ENCODE measurements around the gene TSC22D3.

Gene TSC22D3

GRCh38 chrX:107776649-107777535 is 1.3 kb upstream of the TSC22D3 start:
- H3K27me3 ChIP-seq (ENCODE audit: control insufficient read depth, insufficient read depth, low read length): peaks cover 52% of the 10 kb centered on the region
- no peak overlapping the region for H3K9ac ChIP-seq (ENCODE audit: low read depth, low read length)
- H3K9me3 ChIP-seq (ENCODE audit: control insufficient read depth, insufficient read depth, low read length): no peaks in the 10 kb centered on the region
- H3K27ac ChIP-seq (ENCODE audit: low read depth, low read length): no peak overlapping the region
- H3K4me1 ChIP-seq (ENCODE audit: control insufficient read depth, insufficient read depth, low read length): peaks cover 43% of the 10 kb centered on the region
- H3K4me3 ChIP-seq (ENCODE audit: low read depth, low read length): peak overlapping the region; percentile 71
- no peaks in the 10 kb centered on the region for H3K36me3 ChIP-seq (ENCODE audit: control insufficient read depth, insufficient read depth, low read length)

GRCh38 chrX:107775000-107775733 is 420 bp downstream of the TSC22D3 start:
- H3K4me1 ChIP-seq (ENCODE audit: control insufficient read depth, insufficient read depth, low read length): peaks cover 48% of the 10 kb centered on the region
- H3K36me3 ChIP-seq (ENCODE audit: control insufficient read depth, insufficient read depth, low read length): no peaks in the 10 kb centered on the region
- H3K27me3 ChIP-seq (ENCODE audit: control insufficient read depth, insufficient read depth, low read length): peaks cover 60% of the 10 kb centered on the region
- no peaks in the 10 kb centered on the region for H3K9me3 ChIP-seq (ENCODE audit: control insufficient read depth, insufficient read depth, low read length)
- no peak overlapping the region for H3K27ac ChIP-seq (ENCODE audit: low read depth, low read length)
- H3K4me3 ChIP-seq (ENCODE audit: low read depth, low read length): peak overlapping the region; percentile 71
- H3K9ac ChIP-seq (ENCODE audit: low read depth, low read length): no peak overlapping the region

- peaks cover 63% of the 10 kb centered on the region for H3K27me3 ChIP-seq (ENCODE audit: control insufficient read depth, insufficient read depth, low read length)
- no peak overlapping the region for H3K27ac ChIP-seq (ENCODE audit: low read depth, low read length)
- peak overlapping the region; percentile 24; the same call in 1 of the 2 replicates for H3K4me3 ChIP-seq (ENCODE audit: low read depth, low read length)
- H3K4me1 ChIP-seq (ENCODE audit: control insufficient read depth, insufficient read depth, low read length): peaks cover 48% of the 10 kb centered on the region
- H3K9ac ChIP-seq (ENCODE audit: low read depth, low read length): no peak overlapping the region
- no peaks in the 10 kb centered on the region for H3K36me3 ChIP-seq (ENCODE audit: control insufficient read depth, insufficient read depth, low read length)
- H3K9me3 ChIP-seq (ENCODE audit: control insufficient read depth, insufficient read depth, low read length): no peaks in the 10 kb centered on the region
Observed at GRCh38 chrX:107773906-107774435, 1.6 kb downstream of the TSC22D3 start.

GRCh38 chrX:107773206-107773605 is 2.4 kb downstream of the TSC22D3 start:
- no peak overlapping the region for H3K27ac ChIP-seq (ENCODE audit: low read depth, low read length)
- no peak overlapping the region for H3K9ac ChIP-seq (ENCODE audit: low read depth, low read length)
- no peaks in the 10 kb centered on the region for H3K9me3 ChIP-seq (ENCODE audit: control insufficient read depth, insufficient read depth, low read length)
- H3K27me3 ChIP-seq (ENCODE audit: control insufficient read depth, insufficient read depth, low read length): peaks cover 68% of the 10 kb centered on the region
- no peaks in the 10 kb centered on the region for H3K36me3 ChIP-seq (ENCODE audit: control insufficient read depth, insufficient read depth, low read length)
- H3K4me1 ChIP-seq (ENCODE audit: control insufficient read depth, insufficient read depth, low read length): peaks cover 48% of the 10 kb centered on the region
- peak overlapping the region; percentile 24; the same call in 1 of the 2 replicates for H3K4me3 ChIP-seq (ENCODE audit: low read depth, low read length)

GRCh38 chrX:107769581-107770317 is 5.8 kb downstream of the TSC22D3 start:
- no peak overlapping the region for H3K9ac ChIP-seq (ENCODE audit: low read depth, low read length)
- H3K4me3 ChIP-seq (ENCODE audit: low read depth, low read length): no peak overlapping the region
- H3K27ac ChIP-seq (ENCODE audit: low read depth, low read length): no peak overlapping the region
- peaks cover 47% of the 10 kb centered on the region for H3K27me3 ChIP-seq (ENCODE audit: control insufficient read depth, insufficient read depth, low read length)
- no peaks in the 10 kb centered on the region for H3K9me3 ChIP-seq (ENCODE audit: control insufficient read depth, insufficient read depth, low read length)
- peaks cover 29% of the 10 kb centered on the region for H3K4me1 ChIP-seq (ENCODE audit: control insufficient read depth, insufficient read depth, low read length)
- H3K36me3 ChIP-seq (ENCODE audit: control insufficient read depth, insufficient read depth, low read length): no peaks in the 10 kb centered on the region

- H3K4me3 ChIP-seq (ENCODE audit: low read depth, low read length): no peak overlapping the region
- peaks cover 16% of the 10 kb centered on the region for H3K4me1 ChIP-seq (ENCODE audit: control insufficient read depth, insufficient read depth, low read length)
- H3K9me3 ChIP-seq (ENCODE audit: control insufficient read depth, insufficient read depth, low read length): no peaks in the 10 kb centered on the region
- no peak overlapping the region for H3K27ac ChIP-seq (ENCODE audit: low read depth, low read length)
- no peak overlapping the region for H3K9ac ChIP-seq (ENCODE audit: low read depth, low read length)
- H3K36me3 ChIP-seq (ENCODE audit: control insufficient read depth, insufficient read depth, low read length): no peaks in the 10 kb centered on the region
- peaks cover 30% of the 10 kb centered on the region for H3K27me3 ChIP-seq (ENCODE audit: control insufficient read depth, insufficient read depth, low read length)
Observed at GRCh38 chrX:107768051-107768450, 7.5 kb downstream of the TSC22D3 start.

GRCh38 chrX:107766470-107767150 is 9.0 kb downstream of the TSC22D3 start:
- Histone ChIP-seq H3K27me3 (ENCODE audit: control insufficient read depth, insufficient read depth, low read length) (peaks cover 16% of the 10 kb centered on the region), H3K4me1 (ENCODE audit: control insufficient read depth, insufficient read depth, low read length) (peaks cover 6% of the 10 kb centered on the region), H3K9me3 (ENCODE audit: control insufficient read depth, insufficient read depth, low read length) (no peaks in the 10 kb centered on the region), H3K9ac (ENCODE audit: low read depth, low read length) (no peak overlapping the region), H3K36me3 (ENCODE audit: control insufficient read depth, insufficient read depth, low read length) (no peaks in the 10 kb centered on the region), H3K27ac (ENCODE audit: low read depth, low read length) (no peak overlapping the region), H3K4me3 (ENCODE audit: low read depth, low read length) (no peak overlapping the region)

GRCh38 chrX:107764845-107765608 is 10.6 kb downstream of the TSC22D3 start:
- no peaks in the 10 kb centered on the region for H3K9me3 ChIP-seq (ENCODE audit: control insufficient read depth, insufficient read depth, low read length)
- H3K4me3 ChIP-seq (ENCODE audit: low read depth, low read length): no peak overlapping the region
- H3K27me3 ChIP-seq (ENCODE audit: control insufficient read depth, insufficient read depth, low read length): peaks cover 19% of the 10 kb centered on the region
- H3K4me1 ChIP-seq (ENCODE audit: control insufficient read depth, insufficient read depth, low read length): peaks cover 4% of the 10 kb centered on the region; the same call in 1 of the 2 replicates
- H3K27ac ChIP-seq (ENCODE audit: low read depth, low read length): no peak overlapping the region
- H3K9ac ChIP-seq (ENCODE audit: low read depth, low read length): no peak overlapping the region
- H3K36me3 ChIP-seq (ENCODE audit: control insufficient read depth, insufficient read depth, low read length): no peaks in the 10 kb centered on the region

- peaks cover 4% of the 10 kb centered on the region; the same call in 1 of the 2 replicates for H3K4me1 ChIP-seq (ENCODE audit: control insufficient read depth, insufficient read depth, low read length)
- H3K9ac ChIP-seq (ENCODE audit: low read depth, low read length): no peak overlapping the region
- peaks cover 17% of the 10 kb centered on the region for H3K27me3 ChIP-seq (ENCODE audit: control insufficient read depth, insufficient read depth, low read length)
- no peaks in the 10 kb centered on the region for H3K9me3 ChIP-seq (ENCODE audit: control insufficient read depth, insufficient read depth, low read length)
- H3K4me3 ChIP-seq (ENCODE audit: low read depth, low read length): no peak overlapping the region
- no peak overlapping the region for H3K27ac ChIP-seq (ENCODE audit: low read depth, low read length)
- H3K36me3 ChIP-seq (ENCODE audit: control insufficient read depth, insufficient read depth, low read length): no peaks in the 10 kb centered on the region
Observed at GRCh38 chrX:107763647-107764046, 11.9 kb downstream of the TSC22D3 start.

Measured in HUES48 (cell line).